ENCODE data around the gene CCDC192. TPM values are rescaled to one million over a fixed set of nuclear protein-coding genes. Genes with fewer than 3 reads are reported as not detected.

CCDC192 gene
- polyA plus RNA-seq, 1 donor from 2014 or later, result not detected

DNA sequence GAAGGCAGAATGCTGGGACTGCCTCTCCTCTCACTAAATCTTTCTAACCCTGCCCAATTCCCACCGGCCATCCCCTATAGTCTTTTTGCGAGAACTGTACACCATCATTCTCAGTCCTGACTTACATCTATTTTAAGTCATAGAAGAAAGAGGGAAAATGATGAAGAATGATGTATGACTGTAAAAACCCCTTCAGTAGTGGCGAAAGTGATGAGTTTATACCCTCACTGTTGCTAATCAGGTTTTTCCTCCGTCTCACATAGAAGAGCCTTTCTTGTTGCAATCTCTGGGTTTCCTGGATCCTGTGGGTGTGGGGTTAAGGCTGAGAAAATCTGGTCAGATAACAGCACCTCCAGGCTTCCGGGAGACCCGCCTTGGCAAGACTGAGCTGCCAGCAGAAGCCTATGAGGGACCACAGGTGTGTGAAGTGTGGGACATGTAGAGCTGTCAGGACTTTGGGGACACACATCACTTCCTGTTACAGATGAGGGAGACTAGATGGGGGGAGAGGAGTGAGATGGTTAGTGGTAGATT is 233.3 kb downstream of the CCDC192 start (continued):
- TF ChIP-seq, protein P1, sequence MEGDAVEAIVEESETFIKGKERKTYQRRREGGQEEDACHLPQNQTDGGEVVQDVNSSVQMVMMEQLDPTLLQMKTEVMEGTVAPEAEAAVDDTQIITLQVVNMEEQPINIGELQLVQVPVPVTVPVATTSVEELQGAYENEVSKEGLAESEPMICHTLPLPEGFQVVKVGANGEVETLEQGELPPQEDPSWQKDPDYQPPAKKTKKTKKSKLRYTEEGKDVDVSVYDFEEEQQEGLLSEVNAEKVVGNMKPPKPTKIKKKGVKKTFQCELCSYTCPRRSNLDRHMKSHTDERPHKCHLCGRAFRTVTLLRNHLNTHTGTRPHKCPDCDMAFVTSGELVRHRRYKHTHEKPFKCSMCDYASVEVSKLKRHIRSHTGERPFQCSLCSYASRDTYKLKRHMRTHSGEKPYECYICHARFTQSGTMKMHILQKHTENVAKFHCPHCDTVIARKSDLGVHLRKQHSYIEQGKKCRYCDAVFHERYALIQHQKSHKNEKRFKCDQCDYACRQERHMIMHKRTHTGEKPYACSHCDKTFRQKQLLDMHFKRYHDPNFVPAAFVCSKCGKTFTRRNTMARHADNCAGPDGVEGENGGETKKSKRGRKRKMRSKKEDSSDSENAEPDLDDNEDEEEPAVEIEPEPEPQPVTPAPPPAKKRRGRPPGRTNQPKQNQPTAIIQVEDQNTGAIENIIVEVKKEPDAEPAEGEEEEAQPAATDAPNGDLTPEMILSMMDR (IDR thresholded peaks at IDR 0.05; ENCODE audit: poor library complexity, severe bottlenecking), result no peak
- no peak for TF ChIP-seq RAD21 (conservative IDR thresholded peaks at IDR 0.05)

DNA sequence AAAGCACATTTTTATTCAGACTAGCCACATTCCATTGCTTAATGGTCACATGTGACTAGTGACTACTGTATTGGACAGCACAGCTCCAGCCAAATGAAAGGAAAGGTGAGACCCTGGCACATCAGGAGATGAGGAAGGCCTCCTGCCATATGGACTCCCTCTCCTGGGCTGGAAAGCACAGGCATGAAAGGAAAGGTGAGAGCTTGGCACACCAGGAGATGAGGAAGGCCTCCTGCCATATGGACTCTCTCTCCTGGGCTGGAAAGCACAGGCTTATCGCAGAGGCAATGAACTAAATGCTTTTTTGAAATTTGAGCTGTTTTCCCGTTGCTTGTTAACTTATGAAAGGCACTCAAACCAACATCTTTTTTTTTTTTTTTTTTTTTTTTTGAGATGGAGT is 235.6 kb downstream of the CCDC192 start:
- H2AFZ ChIP-seq (ENCODE audit: low read depth, low read length), result no peak overlapping the region
- H3F3A ChIP-seq (ENCODE audit: insufficient read depth, low read length, poor library complexity, severe bottlenecking), result no peaks in the 10 kb centered on the region
- H4K20me1 ChIP-seq (ENCODE audit: insufficient read depth), result no peaks in the 10 kb centered on the region
- H3K79me2 ChIP-seq (replicated peaks; ENCODE audit: insufficient read depth, low read length), result no peaks in the 10 kb centered on the region
- no peak for TF ChIP-seq MXI1 (conservative IDR thresholded peaks at IDR 0.05; ENCODE audit: poor library complexity, severe bottlenecking)
- H3K27ac ChIP-seq (ENCODE audit: low read length), result no peak overlapping the region
- no peak overlapping the region for H3K9ac ChIP-seq (ENCODE audit: low read length)
- H3K9me2 ChIP-seq (ENCODE audit: insufficient read depth, low read length), result no peaks in the 10 kb centered on the region
- H3K4me2 ChIP-seq (ENCODE audit: low read length), result no peak overlapping the region
- H3K27me3 ChIP-seq (ENCODE audit: insufficient read depth, low read depth, low read length), result no peaks in the 10 kb centered on the region
- H3K4me3 ChIP-seq (ENCODE audit: low read length), result no peak overlapping the region
- H3K36me3 ChIP-seq (ENCODE audit: insufficient read depth, low read length), result no peaks in the 10 kb centered on the region
- H3K9me3 ChIP-seq (ENCODE audit: low read length), result no peaks in the 10 kb centered on the region

DNA sequence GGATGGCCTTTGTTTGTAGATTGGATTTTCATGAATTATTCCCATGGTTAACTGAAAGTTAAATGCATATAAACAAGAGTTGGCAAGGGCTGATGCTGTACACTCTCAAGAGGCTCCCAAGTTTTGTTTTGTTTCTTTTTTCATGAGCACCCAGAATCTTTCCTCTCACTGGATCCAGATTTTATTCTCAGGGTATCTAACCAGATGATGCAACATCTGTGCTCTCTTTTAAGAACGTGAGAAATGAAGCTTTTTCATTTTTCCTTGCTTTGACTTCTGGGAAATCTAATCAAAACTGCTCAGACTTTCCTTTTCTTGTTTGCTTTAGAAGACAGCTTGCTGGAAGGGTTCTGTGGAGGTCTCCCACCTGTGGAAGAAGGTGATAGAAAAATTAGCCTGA is 237.7 kb downstream of the CCDC192 start:
- H3K79me2 ChIP-seq (replicated peaks; ENCODE audit: insufficient read depth, low read length), result no peaks in the 10 kb centered on the region
- no peak overlapping the region for H3K9ac ChIP-seq (ENCODE audit: low read length)
- H2AFZ ChIP-seq (ENCODE audit: low read depth, low read length), result no peak overlapping the region
- no peak overlapping the region for H3K4me2 ChIP-seq (ENCODE audit: low read length)
- no peaks in the 10 kb centered on the region for H3K36me3 ChIP-seq (ENCODE audit: insufficient read depth, low read length)
- H3K4me3 ChIP-seq (ENCODE audit: low read length), result no peak overlapping the region
- H3K27ac ChIP-seq (ENCODE audit: low read length), result no peak overlapping the region
- no peaks in the 10 kb centered on the region for H3F3A ChIP-seq (ENCODE audit: insufficient read depth, low read length, poor library complexity, severe bottlenecking)
- TF ChIP-seq REST (IDR thresholded peaks at IDR 0.05; ENCODE audit: borderline replicate concordance) (no peak), SMC3 (conservative IDR thresholded peaks at IDR 0.05; ENCODE audit: poor library complexity) (no peak), MXI1 (conservative IDR thresholded peaks at IDR 0.05; ENCODE audit: poor library complexity, severe bottlenecking) (no peak), EP300 (conservative IDR thresholded peaks at IDR 0.05; ENCODE audit: poor library complexity, severe bottlenecking) (no peak)
- TF ChIP-seq, protein P1 (IDR thresholded peaks at IDR 0.05; ENCODE audit: poor library complexity, severe bottlenecking), result no peak
- H3K9me3 ChIP-seq (ENCODE audit: low read length), result no peaks in the 10 kb centered on the region
- H4K20me1 ChIP-seq (ENCODE audit: insufficient read depth), result no peaks in the 10 kb centered on the region
- no peaks in the 10 kb centered on the region for H3K9me2 ChIP-seq (ENCODE audit: insufficient read depth, low read length)
- no peaks in the 10 kb centered on the region for H3K27me3 ChIP-seq (ENCODE audit: insufficient read depth, low read depth, low read length)

Data from neural cell (in vitro differentiated cells).